Superior temporal gyrus (tissue), 1 donor: ENCODE results near the gene SLCO1A2.
"Not testable (repeated sequence)": the region's sequence is repeated elsewhere in the genome, so short reads cannot be mapped to it uniquely, and the experiment has no call there.

ENCODE experiments used
- DNase-seq: peaks from one replicate; pipeline ENCODE4 v3.0.0-alpha.2; 2016; ENCODE audit errors: extremely low spot score

SLCO1A2 gene

GRCh38 chr12:21334771-21335325 lies at the start of gene SLCO1A2:
Gene SLCO1A2, minus strand, starts transcription at chr12:21334917. Its CDS starts 270 bp downstream, at chr12:21334647.
- no peak for DNase-seq

GRCh38 chr12:21384261-21384660 lies 49.5 kb upstream of the SLCO1A2 start:
- no peak for DNase-seq

- DNase-seq = not testable (repeated sequence)
Measured at GRCh38 chr12:21381320-21381719, 46.6 kb upstream of the SLCO1A2 start.

GRCh38 chr12:21379218-21379617 lies 44.5 kb upstream of the SLCO1A2 start:
- no peak for DNase-seq

- DNase-seq = no peak
Measured at GRCh38 chr12:21372602-21373001, 37.9 kb upstream of the SLCO1A2 start, which contains the start of gene IAPP. Gene IAPP, plus strand, starts transcription at chr12:21372902. Its CDS starts 450 bp downstream, at chr12:21373352.

GRCh38 chr12:21370845-21371449 lies 36.2 kb upstream of the SLCO1A2 start:
- DNase-seq = no peak

GRCh38 chr12:21369141-21369980 lies 34.6 kb upstream of the SLCO1A2 start:
- DNase-seq = no peak

GRCh38 chr12:21360632-21361031 lies 25.9 kb upstream of the SLCO1A2 start:
- not testable (repeated sequence) for DNase-seq

GRCh38 chr12:21354641-21355040 lies 19.9 kb upstream of the SLCO1A2 start:
- no peak for DNase-seq

- no peak for DNase-seq
Measured at GRCh38 chr12:21353948-21354347, 19.2 kb upstream of the SLCO1A2 start.

GRCh38 chr12:21353487-21353886 lies 18.8 kb upstream of the SLCO1A2 start:
- no peak for DNase-seq

GRCh38 chr12:21350975-21351374 lies 16.3 kb upstream of the SLCO1A2 start:
- no peak for DNase-seq

- DNase-seq = no peak
Measured at GRCh38 chr12:21346542-21347205, 12.0 kb upstream of the SLCO1A2 start.

GRCh38 chr12:21343636-21344035 lies 8.9 kb upstream of the SLCO1A2 start:
- DNase-seq = no peak

GRCh38 chr12:21341769-21342168 lies 7.1 kb upstream of the SLCO1A2 start:
- DNase-seq = no peak

- DNase-seq = no peak
Measured at GRCh38 chr12:21340403-21340802, 5.7 kb upstream of the SLCO1A2 start.

- DNase-seq = no peak
Measured at GRCh38 chr12:21339921-21340320, 5.2 kb upstream of the SLCO1A2 start.

GRCh38 chr12:21337959-21338744 lies 3.4 kb upstream of the SLCO1A2 start:
- peak; percentile 79 for DNase-seq

GRCh38 chr12:21337453-21337852 lies 2.7 kb upstream of the SLCO1A2 start:
- peak; percentile 96 for DNase-seq

GRCh38 chr12:21336656-21337055 lies 1.9 kb upstream of the SLCO1A2 start:
- DNase-seq = peak; percentile 95

GRCh38 chr12:21330682-21331253 lies 3.9 kb downstream of the SLCO1A2 start:
- DNase-seq = no peak
